A673 (cell line): ENCODE data around the gene TOMM7. TPM values are rescaled to one million over a fixed set of nuclear protein-coding genes. Genes with fewer than 3 reads are reported as not detected.

Experiments used
- BruUV-seq: library from RNA; stranded (reverse); fragments of 400-500 nt; replicated peaks from 2 replicates; lab custom pipeline; 2021; lab: Mats Ljungman, UMichigan
- CTCF ChIA-PET: fragments of 300-600 bp; sonication (Branson Sonifier 250); formaldehyde crosslinking; loops from one replicate; lab custom pipeline; 2022; ENCODE audit warnings: antibody characterized with exemption; lab: Charles Lee
- POLR2A ChIA-PET: fragments of 300-600 bp; sonication (Branson Sonifier 250); formaldehyde crosslinking; loops from one replicate; lab custom pipeline; 2022; ENCODE audit warnings: antibody characterized with exemption; ENCODE audit not compliant: low non-redundant PET; lab: Charles Lee
- DNase-seq: peaks from one replicate; pipeline ENCODE4 v3.0.0-alpha.2; 2015; ENCODE audit warnings: low spot score
- H3K27ac ChIP-seq: fragments of 200-600 bp; sonication (generic); 2 replicates; pipeline ENCODE4 v1.5.1; 2016; ENCODE audit warnings: mixed run types, low read depth, mild to moderate bottlenecking, mixed read lengths, antibody characterized with exemption, low read length; ENCODE audit not compliant: poor library complexity, severe bottlenecking
- H3K27me3 ChIP-seq: fragments of 200-600 bp; sonication (generic); replicated peaks from 2 replicates; pipeline ENCODE4 v1.6.1; 2017; ENCODE audit warnings: mixed run types, low read depth, mild to moderate bottlenecking, mixed read lengths, antibody characterized with exemption, low read length; ENCODE audit not compliant: insufficient read depth, poor library complexity
- H3K36me3 ChIP-seq: fragments of 200-600 bp; sonication (generic); 2 replicates; pipeline ENCODE4 v1.6.1; 2016; ENCODE audit warnings: mixed run types, mild to moderate bottlenecking, mixed read lengths, antibody characterized with exemption, low read length; ENCODE audit not compliant: insufficient read depth, poor library complexity, severe bottlenecking
- H3K4me1 ChIP-seq: fragments of 200-600 bp; sonication (generic); 2 replicates; pipeline ENCODE4 v1.6.1; 2017; ENCODE audit warnings: mixed run types, mild to moderate bottlenecking, mixed read lengths, antibody characterized with exemption, low read length; ENCODE audit not compliant: insufficient read depth, poor library complexity, severe bottlenecking
- H3K4me3 ChIP-seq: fragments of 200-600 bp; sonication (generic); 2 replicates; pipeline ENCODE4 v1.5.1; 2016; ENCODE audit warnings: low read depth, mixed run types, mild to moderate bottlenecking, mixed read lengths, low read length; ENCODE audit not compliant: poor library complexity, severe bottlenecking
- H3K9me3 ChIP-seq: fragments of 200-600 bp; sonication (generic); 2 replicates; pipeline ENCODE4 v1.6.1; 2016; ENCODE audit warnings: mixed run types, low read depth, mild to moderate bottlenecking, mixed read lengths, antibody characterized with exemption, low read length; ENCODE audit not compliant: poor library complexity, severe bottlenecking
- EZH2 ChIP-seq: fragments of 200-600 bp; sonication (generic); IDR thresholded peaks from 2 replicates; pipeline ENCODE4 v1.6.1; 2017; ENCODE audit warnings: borderline replicate concordance, low read depth, mild to moderate bottlenecking, mixed read lengths, antibody characterized with exemption, low read length; ENCODE audit not compliant: poor library complexity, severe bottlenecking
- intact Hi-C: fragments of 100-400 bp; cut with micrococcal nuclease; formaldehyde crosslinking; loops from one replicate; pipeline ENCODE4 v1.10.0; 2022; ENCODE audit not compliant: unreplicated experiment
- total RNA-seq: library from RNA; stranded (reverse); gene quantifications from 2 replicates; pipeline ENCODE4 v1.2.3, GENCODE V29; 2021
- TF ChIP-seq, protein P1 (sequence below): fragments of 300-800, 200-600 bp; sonication (generic); conservative IDR thresholded peaks from 2 replicates; pipeline ENCODE4 v1.5.1; 2017; ENCODE audit warnings: low read depth, mild to moderate bottlenecking, antibody characterized with exemption, low read length, moderate library complexity, mixed read lengths

TOMM7 gene
- total RNA-seq, 1 experiment from 2014 or later = 149 TPM

DNA sequence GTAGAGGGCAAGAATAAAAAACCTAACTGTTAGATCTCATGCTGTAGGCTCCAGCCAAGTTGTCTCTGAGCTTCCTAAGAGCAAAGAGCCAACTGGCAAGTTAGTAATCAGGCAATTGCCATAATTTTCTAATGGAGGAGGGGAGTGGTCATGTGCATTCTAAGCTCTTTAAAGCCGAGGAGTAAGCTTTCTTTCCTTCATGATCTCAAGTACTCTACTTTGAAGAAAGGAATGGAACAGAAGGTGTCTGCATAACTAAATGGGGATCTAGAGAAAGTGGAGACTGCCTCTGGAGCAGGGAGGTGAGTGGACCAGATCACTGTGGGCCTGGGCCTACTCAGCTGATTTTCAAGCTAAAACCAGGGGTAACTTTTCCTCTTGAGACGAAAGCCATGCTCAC lies 37.7 kb upstream of the TOMM7 start:
- ChIA-PET POLR2A (no interaction called here), CTCF (interaction anchor here (0.8 kb wide), 1 partner anchor 15 kb away, joined by 3 read pairs; no protein-coding TSS in a partner anchor)
- no peak overlapping the region for H3K4me3 ChIP-seq
- peaks cover 11% of the 10 kb centered on the region for H3K4me1 ChIP-seq
- H3K36me3 ChIP-seq = peaks cover 29% of the 10 kb centered on the region
- TF ChIP-seq EZH2 = no peak
- TF ChIP-seq, protein P1, sequence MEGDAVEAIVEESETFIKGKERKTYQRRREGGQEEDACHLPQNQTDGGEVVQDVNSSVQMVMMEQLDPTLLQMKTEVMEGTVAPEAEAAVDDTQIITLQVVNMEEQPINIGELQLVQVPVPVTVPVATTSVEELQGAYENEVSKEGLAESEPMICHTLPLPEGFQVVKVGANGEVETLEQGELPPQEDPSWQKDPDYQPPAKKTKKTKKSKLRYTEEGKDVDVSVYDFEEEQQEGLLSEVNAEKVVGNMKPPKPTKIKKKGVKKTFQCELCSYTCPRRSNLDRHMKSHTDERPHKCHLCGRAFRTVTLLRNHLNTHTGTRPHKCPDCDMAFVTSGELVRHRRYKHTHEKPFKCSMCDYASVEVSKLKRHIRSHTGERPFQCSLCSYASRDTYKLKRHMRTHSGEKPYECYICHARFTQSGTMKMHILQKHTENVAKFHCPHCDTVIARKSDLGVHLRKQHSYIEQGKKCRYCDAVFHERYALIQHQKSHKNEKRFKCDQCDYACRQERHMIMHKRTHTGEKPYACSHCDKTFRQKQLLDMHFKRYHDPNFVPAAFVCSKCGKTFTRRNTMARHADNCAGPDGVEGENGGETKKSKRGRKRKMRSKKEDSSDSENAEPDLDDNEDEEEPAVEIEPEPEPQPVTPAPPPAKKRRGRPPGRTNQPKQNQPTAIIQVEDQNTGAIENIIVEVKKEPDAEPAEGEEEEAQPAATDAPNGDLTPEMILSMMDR = no peak
- H3K27me3 ChIP-seq = no peaks in the 10 kb centered on the region
- H3K9me3 ChIP-seq = no peaks in the 10 kb centered on the region
- DNase-seq = no peak
- no TSS peak for BruUV-seq
- peak overlapping the region; percentile 12 for H3K27ac ChIP-seq
- intact Hi-C loops = no loop called here

DNA sequence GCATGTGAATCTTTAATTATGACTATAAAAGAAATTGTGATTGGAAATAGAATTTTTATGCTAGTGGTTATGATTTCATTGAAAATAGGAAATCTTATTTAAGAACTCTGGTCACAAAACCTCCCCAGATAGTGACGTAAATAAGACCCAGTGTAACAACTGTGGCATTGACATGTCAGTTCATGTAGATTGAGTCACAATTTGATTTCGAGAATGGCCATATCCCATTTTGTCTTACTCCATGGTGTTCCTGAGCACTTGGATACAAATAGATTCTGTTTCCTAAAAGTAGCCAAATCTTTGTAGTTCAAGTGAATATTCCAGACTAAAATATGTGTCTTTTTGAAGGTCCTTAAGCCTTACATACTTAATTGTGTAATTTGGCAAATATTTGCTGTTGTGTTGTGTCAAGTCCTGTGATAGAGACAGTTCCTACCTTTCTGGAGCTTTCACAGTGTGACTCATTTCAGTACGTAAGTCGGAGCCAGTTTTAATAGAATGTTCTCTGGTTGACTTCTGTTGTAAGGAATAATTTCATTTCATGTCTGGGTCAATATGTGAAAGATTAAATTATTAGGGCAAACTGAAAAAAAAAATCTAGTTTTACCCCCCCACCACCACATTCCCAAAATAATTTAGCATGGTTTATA lies 37.1 kb upstream of the TOMM7 start:
- no peak overlapping the region for H3K4me3 ChIP-seq
- peaks cover 29% of the 10 kb centered on the region for H3K36me3 ChIP-seq
- no TSS peak for BruUV-seq
- no peaks in the 10 kb centered on the region for H3K9me3 ChIP-seq
- H3K4me1 ChIP-seq = peaks cover 14% of the 10 kb centered on the region
- no peaks in the 10 kb centered on the region for H3K27me3 ChIP-seq
- CTCF ChIA-PET = interaction anchor here (0.8 kb wide), 1 partner anchor 15 kb away, joined by 3 read pairs; no protein-coding TSS in a partner anchor
- H3K27ac ChIP-seq = peak overlapping the region; percentile 12
- intact Hi-C loops = no loop called here
- no peak for DNase-seq
- TF ChIP-seq, protein P1 = no peak
- no peak for TF ChIP-seq EZH2
- POLR2A ChIA-PET = no interaction called here

DNA sequence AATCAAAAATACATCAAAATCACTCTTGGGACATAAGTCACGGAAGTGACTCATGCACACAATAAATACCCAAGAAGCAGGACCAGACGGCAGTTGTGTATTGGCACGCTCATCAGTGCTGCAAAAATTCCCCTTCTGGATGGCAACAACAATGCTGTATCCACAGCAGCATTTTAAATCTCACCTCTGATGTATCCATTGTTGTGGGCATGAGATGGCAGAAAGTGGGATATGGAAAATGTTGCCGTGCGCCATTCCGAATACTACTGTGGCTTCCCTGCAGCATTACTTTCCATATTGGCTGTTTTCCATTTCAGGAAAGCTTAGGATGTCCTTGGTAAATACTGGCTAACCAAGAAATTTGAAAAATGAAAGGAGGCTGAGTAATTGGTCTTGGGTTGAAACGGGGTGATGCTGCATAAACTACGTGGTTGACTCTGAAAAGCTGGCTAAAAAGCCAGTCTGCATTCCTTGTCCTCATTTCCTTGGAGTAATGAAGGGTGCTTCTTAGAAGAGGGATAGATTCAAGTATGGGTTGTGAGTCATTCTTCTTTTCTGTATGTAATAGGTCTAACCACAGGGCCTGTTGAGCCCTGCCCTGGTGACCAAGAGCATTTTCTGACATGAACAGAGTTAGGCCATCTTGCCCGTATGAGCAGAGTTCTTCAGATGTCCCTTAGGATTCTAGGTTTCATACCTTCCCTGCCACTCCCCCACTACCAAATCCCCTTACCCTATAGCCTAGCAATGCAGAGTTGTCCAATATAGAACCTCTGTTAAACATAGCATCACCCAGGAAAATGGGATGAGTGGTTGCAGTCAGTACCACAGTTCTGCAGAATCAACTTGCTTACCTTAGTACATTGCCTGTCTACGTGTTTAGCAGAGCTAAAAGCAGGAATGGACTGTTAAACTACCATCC lies 36.3 kb upstream of the TOMM7 start:
- H3K27me3 ChIP-seq = no peaks in the 10 kb centered on the region
- TF ChIP-seq, protein P1 = no peak
- no peak for TF ChIP-seq EZH2
- intact Hi-C loops = no loop called here
- peaks cover 14% of the 10 kb centered on the region for H3K4me1 ChIP-seq
- POLR2A ChIA-PET = no interaction called here
- CTCF ChIA-PET = no interaction called here
- H3K4me3 ChIP-seq = no peak overlapping the region
- H3K9me3 ChIP-seq = no peaks in the 10 kb centered on the region
- H3K27ac ChIP-seq = no peak overlapping the region
- DNase-seq = peak; percentile 39
- H3K36me3 ChIP-seq = peaks cover 29% of the 10 kb centered on the region
- BruUV-seq = no TSS peak
